Measurements from ENCODE around the gene DDRGK1. TPM values are rescaled to one million over a fixed set of nuclear protein-coding genes. Genes with fewer than 3 reads are reported as not detected.

DDRGK1 gene
- total RNA-seq, 2 donors from 2014 or later, result 60.9 to 90.9 TPM

DNA sequence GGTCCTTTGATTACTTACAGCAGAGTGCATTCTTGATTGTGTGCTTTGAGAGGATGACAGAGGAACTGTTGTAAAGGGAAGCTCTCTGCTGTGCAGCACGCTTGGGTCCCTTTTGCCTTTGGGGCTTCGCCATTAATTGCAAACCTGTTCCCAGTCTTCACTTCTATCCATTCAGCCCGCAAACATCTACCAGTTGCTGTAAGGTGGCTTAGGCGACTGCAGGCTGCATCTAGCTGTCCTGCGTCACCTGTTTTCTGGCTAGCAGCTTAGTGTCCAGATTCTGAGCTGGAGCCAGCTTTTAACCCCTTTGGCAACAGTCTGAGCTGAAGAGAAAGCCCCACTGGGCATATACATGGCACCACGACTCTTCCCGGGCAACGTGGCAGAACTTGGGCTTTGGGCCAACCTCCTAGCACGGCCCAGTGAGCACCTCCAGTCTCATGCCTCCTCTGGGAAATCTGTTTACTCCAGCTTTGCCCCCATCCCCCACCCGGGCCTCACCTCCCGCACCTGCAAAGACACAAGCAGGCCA is 42.3 kb downstream of the DDRGK1 start:
- no peaks in the 10 kb centered on the region for H3K27me3 ChIP-seq (replicated peaks; ENCODE audit: insufficient read depth)
- ATAC-seq (ENCODE audit: insufficient number of reproducible peaks, low FRiP score, low read depth) (no peak), DNase-seq (ENCODE audit: low spot score) (no peak)
- no peaks in the 10 kb centered on the region for H3K9me3 ChIP-seq
- no peak overlapping the region for H3K4me3 ChIP-seq
- H3K4me1 ChIP-seq (ENCODE audit: control insufficient read depth in 1 of 2, low read depth in 2 of 2), result peaks cover 12 to 23% of the 10 kb centered on the region in 2 donors
- no peaks in the 10 kb centered on the region for H3K36me3 ChIP-seq
- TF ChIP-seq, protein P1, sequence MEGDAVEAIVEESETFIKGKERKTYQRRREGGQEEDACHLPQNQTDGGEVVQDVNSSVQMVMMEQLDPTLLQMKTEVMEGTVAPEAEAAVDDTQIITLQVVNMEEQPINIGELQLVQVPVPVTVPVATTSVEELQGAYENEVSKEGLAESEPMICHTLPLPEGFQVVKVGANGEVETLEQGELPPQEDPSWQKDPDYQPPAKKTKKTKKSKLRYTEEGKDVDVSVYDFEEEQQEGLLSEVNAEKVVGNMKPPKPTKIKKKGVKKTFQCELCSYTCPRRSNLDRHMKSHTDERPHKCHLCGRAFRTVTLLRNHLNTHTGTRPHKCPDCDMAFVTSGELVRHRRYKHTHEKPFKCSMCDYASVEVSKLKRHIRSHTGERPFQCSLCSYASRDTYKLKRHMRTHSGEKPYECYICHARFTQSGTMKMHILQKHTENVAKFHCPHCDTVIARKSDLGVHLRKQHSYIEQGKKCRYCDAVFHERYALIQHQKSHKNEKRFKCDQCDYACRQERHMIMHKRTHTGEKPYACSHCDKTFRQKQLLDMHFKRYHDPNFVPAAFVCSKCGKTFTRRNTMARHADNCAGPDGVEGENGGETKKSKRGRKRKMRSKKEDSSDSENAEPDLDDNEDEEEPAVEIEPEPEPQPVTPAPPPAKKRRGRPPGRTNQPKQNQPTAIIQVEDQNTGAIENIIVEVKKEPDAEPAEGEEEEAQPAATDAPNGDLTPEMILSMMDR (IDR thresholded peaks at IDR 0.05), result no peak
- no peak overlapping the region for H3K27ac ChIP-seq

DNA sequence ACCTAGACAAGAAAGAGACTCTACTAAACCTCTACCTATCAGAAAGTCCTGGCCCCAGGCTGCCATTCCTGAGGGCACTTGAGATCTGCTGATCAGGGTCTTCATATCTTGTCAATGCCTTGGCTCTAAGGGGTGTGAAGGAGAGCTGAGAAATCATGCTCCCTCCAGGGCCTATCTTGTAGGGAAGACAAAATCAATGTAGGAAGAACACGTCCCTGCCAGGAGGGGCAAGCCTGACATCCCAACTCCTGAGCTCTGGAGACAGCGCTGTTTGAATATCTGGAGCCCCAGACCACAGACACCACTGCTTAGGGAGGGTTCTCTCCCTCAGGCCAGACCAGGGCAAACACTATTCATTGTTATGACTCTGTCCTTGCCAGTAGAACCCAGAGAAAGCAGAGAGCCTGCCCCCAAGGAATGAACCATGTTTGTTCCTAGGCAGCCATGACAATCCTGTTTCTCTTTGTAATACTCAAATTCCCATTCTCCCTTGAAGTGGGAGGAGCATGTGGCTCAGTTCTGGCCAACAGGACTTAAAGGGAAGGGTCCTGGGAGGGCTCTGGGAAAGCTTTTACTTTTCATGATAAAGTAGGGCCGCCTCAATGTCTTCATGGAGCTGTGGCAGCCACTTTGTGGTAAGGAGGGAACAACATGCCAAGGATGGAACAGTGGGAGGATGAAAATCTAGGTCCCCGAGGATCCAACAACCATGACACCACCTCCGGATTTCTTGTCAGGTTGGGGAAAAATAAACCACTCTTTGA is 43.0 kb downstream of the DDRGK1 start:
- DNase-seq (ENCODE audit: low spot score) (no peak), ATAC-seq (ENCODE audit: insufficient number of reproducible peaks, low FRiP score, low read depth) (no peak)
- no peaks in the 10 kb centered on the region for H3K36me3 ChIP-seq
- H3K4me1 ChIP-seq (ENCODE audit: control insufficient read depth in 1 of 2, low read depth in 2 of 2), result peaks cover 15 to 29% of the 10 kb centered on the region in 2 donors
- no peaks in the 10 kb centered on the region for H3K27me3 ChIP-seq (replicated peaks; ENCODE audit: insufficient read depth)
- no peak overlapping the region for H3K4me3 ChIP-seq
- no peaks in the 10 kb centered on the region for H3K9me3 ChIP-seq
- TF ChIP-seq, protein P1 (IDR thresholded peaks at IDR 0.05), result no peak
- H3K27ac ChIP-seq, result no peak overlapping the region

GRCh38 chr20:3160418-3160817 is 44.1 kb downstream of the DDRGK1 start:
- DNase-seq (ENCODE audit: low spot score) (no peak), ATAC-seq (ENCODE audit: insufficient number of reproducible peaks, low FRiP score, low read depth) (no peak)

DNA sequence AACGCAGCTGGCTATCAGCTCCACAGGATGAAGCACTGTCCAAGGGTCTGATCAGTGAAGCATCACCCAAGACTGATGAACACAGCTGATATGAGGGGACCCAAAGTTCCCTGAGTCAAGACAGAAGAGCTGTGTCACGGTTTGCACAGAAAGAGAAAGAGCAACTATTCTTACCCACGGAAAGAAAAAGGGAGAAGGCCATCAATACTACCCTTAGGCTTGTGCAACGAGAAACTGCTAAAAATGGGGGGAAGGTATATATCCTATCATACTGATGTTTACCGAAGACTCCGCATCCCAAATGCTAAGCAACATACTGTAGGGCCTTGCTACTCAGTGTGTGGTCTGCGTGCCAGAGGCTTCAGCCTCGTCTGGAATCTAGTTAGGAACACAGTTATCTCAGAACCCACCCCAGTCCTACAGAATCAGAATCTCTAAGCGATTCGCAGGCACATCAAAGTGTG is 45.5 kb downstream of the DDRGK1 start:
- H3K4me1 ChIP-seq (ENCODE audit: control insufficient read depth in 1 of 2, low read depth in 2 of 2), result peaks cover 15 to 41% of the 10 kb centered on the region in 2 donors

More at GRCh38 chr20:3160418-3160817, 44.1 kb downstream of the DDRGK1 start:
- peaks cover 15 to 40% of the 10 kb centered on the region in 2 donors for H3K4me1 ChIP-seq (ENCODE audit: control insufficient read depth in 1 of 2, low read depth in 2 of 2)
- no peaks in the 10 kb centered on the region for H3K36me3 ChIP-seq
- peak overlapping the region; percentile 99 for H3K4me3 ChIP-seq
- H3K27ac ChIP-seq, result no peak overlapping the region
- TF ChIP-seq, protein P1 (IDR thresholded peaks at IDR 0.05), result no peak
- no peaks in the 10 kb centered on the region for H3K9me3 ChIP-seq
- no peaks in the 10 kb centered on the region for H3K27me3 ChIP-seq (replicated peaks; ENCODE audit: insufficient read depth)

GRCh38 chr20:3157817-3158216 is 46.7 kb downstream of the DDRGK1 start:
- DNase-seq (ENCODE audit: low spot score), result no peak
- peak overlapping the region; percentile 99 for H3K4me3 ChIP-seq

More for the DNA sequence above, 45.5 kb downstream of the DDRGK1 start:
- DNase-seq (ENCODE audit: low spot score) (no peak), ATAC-seq (ENCODE audit: insufficient number of reproducible peaks, low FRiP score, low read depth) (no peak)
- Histone ChIP-seq H3K27me3 (replicated peaks; ENCODE audit: insufficient read depth) (no peaks in the 10 kb centered on the region), H3K9me3 (no peaks in the 10 kb centered on the region), H3K4me3 (peak overlapping the region; percentile 99), H3K27ac (peak overlapping the region; percentile 84), H3K36me3 (no peaks in the 10 kb centered on the region)
- TF ChIP-seq, protein P1 (IDR thresholded peaks at IDR 0.05), result no peak

More at GRCh38 chr20:3157817-3158216, 46.7 kb downstream of the DDRGK1 start:
- Histone ChIP-seq H3K27me3 (replicated peaks; ENCODE audit: insufficient read depth) (no peaks in the 10 kb centered on the region), H3K36me3 (no peaks in the 10 kb centered on the region), H3K4me1 (ENCODE audit: control insufficient read depth in 1 of 2, low read depth in 2 of 2) (peaks cover 18 to 49% of the 10 kb centered on the region in 2 donors), H3K9me3 (no peaks in the 10 kb centered on the region), H3K27ac (peak overlapping the region in 1 of 2 donors; percentile 0)
- TF ChIP-seq, protein P1 (IDR thresholded peaks at IDR 0.05), result no peak
- no peak for ATAC-seq (ENCODE audit: insufficient number of reproducible peaks, low FRiP score, low read depth)
